ENCODE data around the gene CIDEB. TPM values are rescaled to one million over a fixed set of nuclear protein-coding genes. Genes with fewer than 3 reads are reported as not detected.

Gene CIDEB
- total and polyA plus RNA-seq, 2 of the 13 experiments (the other 11 are each of a cell fraction or from before 2014, with no cell fraction given): 35.8 to 110 TPM

- TF ChIP-seq RNF219 (CRISPR knock-in tag; IDR thresholded peaks at IDR 0.05) (no peak), ZNF503 (CRISPR knock-in tag; IDR thresholded peaks at IDR 0.05) (no peak), AGO2 (optimal IDR thresholded peaks at IDR 0.05; ENCODE audit: low read depth, low read length) (no peak), ZBTB8A (CRISPR knock-in tag; IDR thresholded peaks at IDR 0.05; ENCODE audit: borderline replicate concordance, low read depth) (no peak), ZNF160 (CRISPR knock-in tag; IDR thresholded peaks at IDR 0.05) (0 out of 2 replicates have a peak, but pooled peaks have one; percentile 12), HMGXB3 (CRISPR knock-in tag; IDR thresholded peaks at IDR 0.05; ENCODE audit: borderline replicate concordance) (no peak), SP1 (IDR thresholded peaks at IDR 0.05) (0 out of 2 replicates have a peak, but pooled peaks have one; percentile 10), SP1 (CRISPR knock-in tag; IDR thresholded peaks at IDR 0.05) (no peak), ZZZ3 (CRISPR knock-in tag; IDR thresholded peaks at IDR 0.05; ENCODE audit: borderline replicate concordance) (no peak), ZIK1 (CRISPR knock-in tag; IDR thresholded peaks at IDR 0.05; ENCODE audit: borderline replicate concordance, low read depth) (peak; percentile 65; the same call in 1 of the 2 replicates), MED8 (CRISPR knock-in tag; IDR thresholded peaks at IDR 0.05; ENCODE audit: insufficient replicate concordance) (no peak), MTF2 (CRISPR knock-in tag; IDR thresholded peaks at IDR 0.05; ENCODE audit: borderline replicate concordance) (no peak), HOXA5 (CRISPR knock-in tag; IDR thresholded peaks at IDR 0.05) (no peak), BORCS8-MEF2B (CRISPR knock-in tag; IDR thresholded peaks at IDR 0.05) (peak; percentile 14; the same call in 1 of the 2 replicates), ZNF747 (CRISPR knock-in tag; IDR thresholded peaks at IDR 0.05; ENCODE audit: borderline replicate concordance) (no peak), RARG (CRISPR knock-in tag; IDR thresholded peaks at IDR 0.05; ENCODE audit: low read depth) (no peak), ZNF670 (CRISPR knock-in tag; IDR thresholded peaks at IDR 0.05; ENCODE audit: borderline replicate concordance) (no peak), NBN (conservative IDR thresholded peaks at IDR 0.05) (no peak), YEATS4 (CRISPR knock-in tag; IDR thresholded peaks at IDR 0.05; ENCODE audit: borderline replicate concordance) (no peak), ZNF576 (CRISPR knock-in tag; IDR thresholded peaks at IDR 0.05) (peak; percentile 17; the same call in 1 of the 2 replicates), KLF11 (CRISPR knock-in tag; IDR thresholded peaks at IDR 0.05) (no peak)
Observed at GRCh38 chr14:24314377-24315193, 6.8 kb upstream of the CIDEB start (continued).

All from HepG2 (cell line).